ENCODE results near the gene BABAM1. TPM values are rescaled to one million over a fixed set of nuclear protein-coding genes. Genes with fewer than 3 reads are reported as not detected.

Gene BABAM1
- total and polyA plus RNA-seq, 9 of the 15 experiments (the other 6 are each of a cell fraction or from before 2014, with no cell fraction given), result 14.7 to 160 (median 113) TPM

- TF ChIP-seq TFE3 (CRISPR knock-in tag; IDR thresholded peaks at IDR 0.05) (no peak), RAD21 (CRISPR knock-in tag; conservative IDR thresholded peaks at IDR 0.05 in 1 of 2, IDR thresholded peaks at IDR 0.05 in 1 of 2) (no peak), ID3 (CRISPR knock-in tag; IDR thresholded peaks at IDR 0.05) (no peak), ID3 (tag; IDR thresholded peaks at IDR 0.05) (no peak), HDAC2 (IDR thresholded peaks at IDR 0.05) (peak; percentile 84), NFE2L1 (tag; IDR thresholded peaks at IDR 0.05; ENCODE audit: borderline replicate concordance, low read depth) (no peak), PHB2 (IDR thresholded peaks at IDR 0.05; ENCODE audit: low read depth) (no peak), KLF10 (CRISPR knock-in tag; IDR thresholded peaks at IDR 0.05) (no peak), ZNF121 (CRISPR knock-in tag; conservative IDR thresholded peaks at IDR 0.05) (no peak), CSDE1 (IDR thresholded peaks at IDR 0.05) (no peak; a peak in 1 of 4 replicates), MYC (IDR thresholded peaks at IDR 0.05; ENCODE audit: low read depth, low read length) (0 out of 2 replicates have a peak, but pooled peaks have one; percentile 10), MYC (CRISPR knock-in tag; IDR thresholded peaks at IDR 0.05; ENCODE audit: borderline replicate concordance, low read depth) (no peak), KDM1A (IDR thresholded peaks at IDR 0.05) (no peak), ZNF12 (CRISPR knock-in tag; IDR thresholded peaks at IDR 0.05) (no peak), CBFA2T2 (conservative IDR thresholded peaks at IDR 0.05) (no peak), ILF3 (IDR thresholded peaks at IDR 0.05; ENCODE audit: borderline replicate concordance) (no peak), ATF4 (CRISPR knock-in tag; IDR thresholded peaks at IDR 0.05) (no peak), SRSF9 (IDR thresholded peaks at IDR 0.05; ENCODE audit: borderline replicate concordance, low read depth, low read length) (no peak), ZBTB9 (CRISPR knock-in tag; IDR thresholded peaks at IDR 0.05) (no peak), ZNF644 (tag; IDR thresholded peaks at IDR 0.05; ENCODE audit: low read depth) (peak; percentile 99), SIRT6 (IDR thresholded peaks at IDR 0.05; ENCODE audit: low read depth, low read length) (no peak), CBX8 (IDR thresholded peaks at IDR 0.05; ENCODE audit: borderline replicate concordance, extremely low read depth, low read depth, low read length, poor library complexity, severe bottlenecking) (no peak), ZNF134 (CRISPR knock-in tag; conservative IDR thresholded peaks at IDR 0.05) (no peak), DIDO1 (tag; IDR thresholded peaks at IDR 0.05; ENCODE audit: low read depth) (peak; percentile 86), BRCA1 (IDR thresholded peaks at IDR 0.05) (no peak), BRCA1 (CRISPR knock-in tag; IDR thresholded peaks at IDR 0.05) (no peak)
Observed at GRCh38 chr19:17266975-17267788, at the start of gene BABAM1 (continued).

All from K562 (cell line).